Gastrocnemius medialis (tissue), 4 donors: ENCODE measurements around the gene ARMC2.

Experiments
- CTCF ChIP-seq, 5 experiments: fragments of 450-650 bp in 3 of 5; fragments of 200-600 bp in 2 of 5; sonication (generic) in 2 of 5; IDR thresholded peaks in 4 of 5; conservative IDR thresholded peaks in 1 of 5; 1 replicate in 4 of 5; 2 replicates in 1 of 5; pipeline ENCODE4 v1.5.1; 2016 to 2019; ENCODE audit warnings: antibody characterized with exemption in 5 of 5, mild to moderate bottlenecking in 3 of 5, moderate library complexity in 3 of 5
- POLR2A ChIP-seq, 2 donors: fragments of 450-650 bp; IDR thresholded peaks; one replicate each; pipeline ENCODE4 v1.6.1; 2017; ENCODE audit warnings: antibody characterized with exemption in 2 of 2, mild to moderate bottlenecking in 2 of 2, moderate library complexity in 2 of 2

DNA sequence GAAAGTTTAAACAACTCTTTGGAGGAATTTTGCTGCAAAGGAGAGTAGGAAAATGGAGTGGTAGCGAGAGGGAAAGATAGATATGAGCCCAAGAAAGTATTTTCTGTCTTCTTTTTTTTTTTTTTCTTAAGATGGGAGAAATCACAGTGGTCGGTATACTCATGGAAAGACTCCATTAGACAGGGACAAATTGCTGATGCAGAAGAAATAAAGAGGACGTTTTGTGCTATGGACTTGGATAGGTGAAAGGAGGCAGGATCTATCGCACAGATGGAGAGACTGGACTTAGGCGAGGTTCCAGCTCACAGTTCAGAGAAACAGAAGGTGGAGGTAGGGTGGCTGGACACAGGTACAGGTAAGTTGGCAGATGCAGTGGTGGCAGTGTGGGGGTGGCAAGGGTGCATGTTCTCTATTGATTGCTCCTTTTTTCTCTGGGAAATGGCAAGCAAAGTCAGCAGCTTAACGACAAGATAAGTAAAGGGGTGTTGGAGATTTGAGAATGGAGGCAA, 44.2 kb upstream of the ARMC2 start:
- no peak for TF ChIP-seq CTCF (IDR thresholded peaks at IDR 0.05 in 4 of 5, conservative IDR thresholded peaks at IDR 0.05 in 1 of 5)
- TF ChIP-seq POLR2A (IDR thresholded peaks at IDR 0.05) = no peak
